ENCODE measurements around the gene CAMTA1.

- TF ChIP-seq POLR2AphosphoS5 (IDR thresholded peaks at IDR 0.05; ENCODE audit: insufficient read depth in 1 of 2, low read depth in 1 of 2), result no peak
- TF ChIP-seq CTCF (IDR thresholded peaks at IDR 0.05), result no peak
These were observed 624.0 kb downstream of the CAMTA1 start for GRCh38 chr1:7409278-7409677.
